ENCODE data around the gene NRG2.

The NRG2 gene

GRCh38 chr5:139926797-139927503, 116.1 kb downstream of the NRG2 start:
- DNase-seq: no peak

GRCh38 chr5:139925650-139926640, 117.2 kb downstream of the NRG2 start:
- DNase-seq: no peak

GRCh38 chr5:139925216-139925562, 117.9 kb downstream of the NRG2 start:
- no peak for DNase-seq

- no peak for DNase-seq
These were observed 118.5 kb downstream of the NRG2 start for GRCh38 chr5:139924294-139925215.

- DNase-seq: no peak
These were observed 123.8 kb downstream of the NRG2 start for GRCh38 chr5:139919308-139919707.

- no peak for DNase-seq
These were observed 127.3 kb downstream of the NRG2 start for GRCh38 chr5:139915834-139916233.

GRCh38 chr5:139915266-139915665, 127.8 kb downstream of the NRG2 start:
- no peak for DNase-seq

- DNase-seq: no peak
These were observed 128.8 kb downstream of the NRG2 start for GRCh38 chr5:139914218-139914807.

- no peak for DNase-seq
These were observed 130.3 kb downstream of the NRG2 start for GRCh38 chr5:139912804-139913203.

- DNase-seq: no peak
These were observed 130.9 kb downstream of the NRG2 start for GRCh38 chr5:139912158-139912557.

- DNase-seq: no peak
These were observed 131.5 kb downstream of the NRG2 start for GRCh38 chr5:139911425-139912120.

GRCh38 chr5:139910901-139911300, 132.2 kb downstream of the NRG2 start:
- DNase-seq: no peak

- DNase-seq: no peak
These were observed 133.1 kb downstream of the NRG2 start for GRCh38 chr5:139910036-139910435.

GRCh38 chr5:139908749-139909148, 134.3 kb downstream of the NRG2 start:
- DNase-seq: no peak

GRCh38 chr5:139906661-139907060, 136.4 kb downstream of the NRG2 start:
- DNase-seq: no peak

GRCh38 chr5:139904816-139905661, 138.1 kb downstream of the NRG2 start:
- no peak for DNase-seq

- DNase-seq: no peak
These were observed 138.6 kb downstream of the NRG2 start for GRCh38 chr5:139904566-139904815.

- DNase-seq: no peak
These were observed 139.1 kb downstream of the NRG2 start for GRCh38 chr5:139903795-139904565.

GRCh38 chr5:139903450-139903794, 139.7 kb downstream of the NRG2 start:
- no peak for DNase-seq

- DNase-seq: no peak
These were observed 141.1 kb downstream of the NRG2 start for GRCh38 chr5:139901986-139902385.

- no peak for DNase-seq
These were observed 141.9 kb downstream of the NRG2 start for GRCh38 chr5:139901251-139901575.

Data from SIG-M5 (cell line).